NT2/D1 (cell line): ENCODE results near the gene TOX2.

Experiments
- SUZ12 ChIP-seq: IDR thresholded peaks from 2 replicates; pipeline ENCODE4 v1.6.1; 2011; ENCODE audit not compliant: insufficient read length, insufficient read depth; ENCODE audit errors: extremely low read depth
- YY1 ChIP-seq: IDR thresholded peaks from 2 replicates; pipeline ENCODE4 v1.6.1; 2011; ENCODE audit not compliant: insufficient read length, insufficient read depth
- ZNF274 ChIP-seq: IDR thresholded peaks from 2 replicates; pipeline ENCODE4 v1.6.1; 2011; ENCODE audit warnings: mild to moderate bottlenecking, low read depth, low read length

- TF ChIP-seq YY1 = no peak
- TF ChIP-seq ZNF274 = no peak
- no peak for TF ChIP-seq SUZ12
These were observed 192.0 kb downstream of the TOX2 start for GRCh38 chr20:44106615-44107014.
